ENCODE data around the gene WDR37.

The WDR37 gene

DNA sequence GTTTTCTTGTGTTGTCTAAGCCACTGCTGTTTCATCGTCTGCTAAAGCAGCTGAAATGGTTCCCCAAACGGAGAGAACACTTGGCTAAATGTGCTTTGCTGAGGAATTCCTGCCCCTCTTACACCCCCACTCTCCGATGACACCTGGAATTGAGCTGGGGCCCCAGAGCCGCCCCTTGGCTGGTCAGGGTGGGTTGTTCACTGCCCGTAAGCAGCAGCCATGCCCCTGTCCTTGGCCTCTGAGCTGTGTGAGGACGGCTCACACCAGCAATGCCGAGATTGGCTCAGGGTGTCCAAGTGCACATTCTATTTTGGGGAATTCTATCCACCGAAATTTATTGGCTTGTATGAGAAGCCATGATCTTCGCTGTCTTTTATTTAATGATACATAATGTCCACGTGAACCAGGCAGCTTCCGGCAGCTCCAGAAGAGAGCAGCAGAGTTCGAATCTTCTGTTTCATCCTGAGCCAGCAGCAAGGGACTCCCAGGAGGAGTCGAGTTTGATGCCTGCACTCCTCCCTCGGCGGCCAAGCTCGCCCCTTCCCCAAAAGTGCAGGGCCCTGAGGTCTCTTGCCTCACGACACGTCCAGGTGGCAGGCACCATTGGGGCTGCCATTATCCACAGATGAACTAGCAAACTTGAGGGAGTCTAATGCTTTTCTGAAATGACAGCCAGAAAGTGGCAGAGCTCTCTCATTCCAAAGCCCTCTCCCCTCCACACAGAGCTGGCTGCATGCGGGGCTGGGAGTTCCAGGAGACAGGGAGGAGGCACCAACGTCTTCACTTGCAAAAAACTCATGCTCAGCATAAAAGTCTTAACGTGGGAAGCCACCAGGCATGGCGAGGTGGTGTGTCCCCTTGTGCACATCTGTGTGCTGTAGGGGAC lies 114.0 kb downstream of the WDR37 start:
- Mint-ChIP-seq H3K36me3 (ENCODE audit: low read depth) (no peaks in the 10 kb centered on the region), H3K27ac (no peak overlapping the region), H3K4me3 (no peak overlapping the region), H3K27me3 (ENCODE audit: low read depth) (no peaks in the 10 kb centered on the region), H3K9me3 (no peaks in the 10 kb centered on the region), H3K4me1 (ENCODE audit: low read depth) (no peaks in the 10 kb centered on the region)

DNA sequence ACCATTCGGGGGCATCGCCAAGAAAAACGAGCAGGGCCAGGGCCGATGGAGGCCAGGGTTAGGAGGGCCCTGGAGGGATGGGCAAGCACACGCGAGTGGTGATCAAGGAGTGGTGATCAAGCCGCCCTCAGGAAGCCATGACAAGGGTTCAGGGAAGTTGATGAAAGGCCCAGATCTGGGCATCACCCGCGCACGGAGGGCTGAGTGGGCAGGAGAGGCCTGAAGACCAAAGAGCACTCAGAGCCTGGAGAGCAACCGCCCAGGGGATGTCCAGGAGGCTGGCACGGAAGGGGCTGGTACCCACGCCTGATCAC lies 114.6 kb downstream of the WDR37 start:
- Mint-ChIP-seq H3K27me3 (ENCODE audit: low read depth) (no peaks in the 10 kb centered on the region), H3K9me3 (no peaks in the 10 kb centered on the region), H3K4me3 (no peak overlapping the region), H3K36me3 (ENCODE audit: low read depth) (no peaks in the 10 kb centered on the region), H3K27ac (no peak overlapping the region), H3K4me1 (ENCODE audit: low read depth) (no peaks in the 10 kb centered on the region)

DNA sequence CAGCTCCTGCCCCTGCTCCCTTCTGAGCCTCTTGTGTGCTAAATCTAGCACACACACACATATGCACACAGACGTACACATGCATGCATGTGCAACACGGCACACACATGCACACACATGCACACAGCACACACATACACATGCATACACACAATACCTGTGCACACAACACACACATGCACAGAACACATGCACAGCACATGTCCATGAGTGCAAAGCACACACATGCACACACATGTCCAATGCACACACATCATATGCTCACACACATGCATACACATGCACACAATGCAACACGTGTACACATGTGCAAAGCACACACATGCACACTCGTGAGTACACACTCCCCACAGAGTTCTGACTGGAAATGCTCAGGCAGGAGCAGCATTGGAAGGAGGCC lies 115.0 kb downstream of the WDR37 start:
- Mint-ChIP-seq H3K27me3 (ENCODE audit: low read depth) (no peaks in the 10 kb centered on the region), H3K27ac (no peak overlapping the region), H3K9me3 (no peaks in the 10 kb centered on the region), H3K4me3 (no peak overlapping the region), H3K4me1 (ENCODE audit: low read depth) (no peaks in the 10 kb centered on the region), H3K36me3 (ENCODE audit: low read depth) (no peaks in the 10 kb centered on the region)

- no peak overlapping the region for H3K4me3 Mint-ChIP-seq
These were observed 115.4 kb downstream of the WDR37 start for GRCh38 chr10:1171586-1171985.

GRCh38 chr10:1172256-1172984 lies 116.2 kb downstream of the WDR37 start:
- H3K4me1 Mint-ChIP-seq (ENCODE audit: low read depth): no peaks in the 10 kb centered on the region
- H3K27me3 Mint-ChIP-seq (ENCODE audit: low read depth): no peaks in the 10 kb centered on the region
- no peak overlapping the region for H3K4me3 Mint-ChIP-seq
- no peak overlapping the region for H3K27ac Mint-ChIP-seq
- no peaks in the 10 kb centered on the region for H3K36me3 Mint-ChIP-seq (ENCODE audit: low read depth)
- H3K9me3 Mint-ChIP-seq: no peaks in the 10 kb centered on the region

More at GRCh38 chr10:1171586-1171985, 115.4 kb downstream of the WDR37 start:
- H3K27me3 Mint-ChIP-seq (ENCODE audit: low read depth): no peaks in the 10 kb centered on the region
- H3K9me3 Mint-ChIP-seq: no peaks in the 10 kb centered on the region
- no peaks in the 10 kb centered on the region for H3K4me1 Mint-ChIP-seq (ENCODE audit: low read depth)
- no peaks in the 10 kb centered on the region for H3K36me3 Mint-ChIP-seq (ENCODE audit: low read depth)
- H3K27ac Mint-ChIP-seq: no peak overlapping the region

DNA sequence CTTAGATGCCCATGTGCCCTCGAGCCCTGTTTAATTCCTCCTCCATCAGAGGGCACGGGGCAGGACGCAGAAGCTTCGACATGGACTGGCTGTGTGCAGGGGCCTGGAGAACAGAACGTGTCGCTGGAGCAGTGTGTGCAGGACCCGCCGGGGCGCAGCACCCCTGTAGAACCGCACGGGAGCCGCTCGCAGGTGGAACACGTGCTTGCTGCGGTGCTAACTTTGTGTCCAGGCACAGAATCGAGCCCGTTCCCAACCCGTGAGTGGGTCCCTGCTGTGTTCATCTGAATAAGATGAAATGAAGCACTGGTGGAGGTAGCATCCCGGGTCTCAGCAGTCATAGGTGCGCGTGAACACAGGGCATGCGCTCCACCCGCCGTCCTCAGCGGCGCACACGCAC lies 116.9 kb downstream of the WDR37 start:
- Mint-ChIP-seq H3K4me1 (ENCODE audit: low read depth) (no peaks in the 10 kb centered on the region), H3K27ac (no peak overlapping the region), H3K4me3 (no peak overlapping the region), H3K27me3 (ENCODE audit: low read depth) (no peaks in the 10 kb centered on the region), H3K36me3 (ENCODE audit: low read depth) (no peaks in the 10 kb centered on the region), H3K9me3 (no peaks in the 10 kb centered on the region)

- Mint-ChIP-seq H3K36me3 (ENCODE audit: low read depth) (no peaks in the 10 kb centered on the region), H3K9me3 (no peaks in the 10 kb centered on the region), H3K27me3 (ENCODE audit: low read depth) (no peaks in the 10 kb centered on the region), H3K4me3 (no peak overlapping the region), H3K27ac (no peak overlapping the region), H3K4me1 (ENCODE audit: low read depth) (no peaks in the 10 kb centered on the region)
These were observed 117.8 kb downstream of the WDR37 start for GRCh38 chr10:1174022-1174421.

GRCh38 chr10:1175956-1176565 lies 119.9 kb downstream of the WDR37 start:
- Mint-ChIP-seq H3K36me3 (ENCODE audit: low read depth) (no peaks in the 10 kb centered on the region), H3K4me1 (ENCODE audit: low read depth) (no peaks in the 10 kb centered on the region), H3K4me3 (no peak overlapping the region), H3K9me3 (no peaks in the 10 kb centered on the region), H3K27me3 (ENCODE audit: low read depth) (no peaks in the 10 kb centered on the region), H3K27ac (no peak overlapping the region)

- Mint-ChIP-seq H3K27me3 (ENCODE audit: low read depth) (no peaks in the 10 kb centered on the region), H3K9me3 (no peaks in the 10 kb centered on the region), H3K4me3 (no peak overlapping the region), H3K4me1 (ENCODE audit: low read depth) (no peaks in the 10 kb centered on the region), H3K27ac (no peak overlapping the region), H3K36me3 (ENCODE audit: low read depth) (no peaks in the 10 kb centered on the region)
These were observed 121.8 kb downstream of the WDR37 start for GRCh38 chr10:1177936-1178335.

DNA sequence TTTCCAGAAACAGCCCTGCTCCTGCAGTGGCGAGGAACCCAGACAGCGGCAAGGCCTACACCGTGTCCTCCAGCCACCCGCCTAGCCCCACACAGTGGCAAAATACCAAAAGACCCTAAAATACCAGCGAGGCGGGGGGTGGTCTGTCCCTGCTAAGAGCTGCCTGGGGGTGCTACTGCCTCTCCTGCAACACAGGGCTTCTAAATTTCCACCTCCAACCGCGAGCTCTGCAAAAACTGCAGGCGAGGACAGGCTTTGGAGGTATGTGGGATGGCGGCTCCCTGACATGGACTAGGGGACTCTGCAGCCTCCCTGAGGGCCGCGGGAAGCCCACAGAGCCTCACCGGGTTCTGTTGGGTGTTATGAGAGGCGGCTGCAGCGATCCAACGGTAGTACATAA lies 122.3 kb downstream of the WDR37 start:
- Mint-ChIP-seq H3K9me3 (no peaks in the 10 kb centered on the region), H3K27me3 (ENCODE audit: low read depth) (no peaks in the 10 kb centered on the region), H3K36me3 (ENCODE audit: low read depth) (no peaks in the 10 kb centered on the region), H3K4me1 (ENCODE audit: low read depth) (no peaks in the 10 kb centered on the region), H3K27ac (no peak overlapping the region), H3K4me3 (no peak overlapping the region)

DNA sequence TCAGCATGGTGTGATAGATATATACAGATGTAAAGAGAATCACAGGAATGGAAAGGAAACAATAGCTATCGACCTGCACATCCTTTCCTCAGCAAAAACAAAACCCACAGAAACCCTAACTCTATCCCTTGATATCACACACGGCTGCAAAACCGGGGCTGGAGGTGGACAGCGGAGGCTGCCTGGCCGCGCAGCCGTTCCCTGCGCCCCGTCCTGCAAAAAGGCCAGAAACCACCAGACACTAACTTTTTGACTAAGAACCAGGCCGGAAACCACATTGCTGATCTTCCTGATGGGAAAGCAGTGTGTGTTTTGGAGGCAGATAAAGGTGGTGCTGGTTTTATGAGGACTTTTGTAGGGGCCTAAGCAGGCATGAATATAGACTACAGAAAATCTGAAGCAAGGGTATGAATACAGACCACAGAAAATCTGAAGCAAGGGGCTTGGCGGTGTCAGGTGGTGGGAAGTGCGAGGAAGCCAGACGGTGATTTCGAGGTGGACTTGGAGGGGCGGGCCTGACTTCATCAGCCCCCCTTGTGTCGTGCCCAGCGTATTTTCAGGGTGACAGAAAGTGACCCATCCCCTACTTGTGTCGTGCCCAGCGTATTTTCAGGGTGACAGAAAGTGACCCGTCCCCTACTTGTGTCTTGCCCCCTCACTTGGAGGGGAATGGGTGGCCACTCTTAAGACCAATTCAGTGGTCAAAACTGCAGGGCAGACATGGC lies 123.3 kb downstream of the WDR37 start:
- H3K27me3 Mint-ChIP-seq (ENCODE audit: low read depth): no peaks in the 10 kb centered on the region
- H3K36me3 Mint-ChIP-seq (ENCODE audit: low read depth): no peaks in the 10 kb centered on the region
- no peaks in the 10 kb centered on the region for H3K4me1 Mint-ChIP-seq (ENCODE audit: low read depth)
- no peak overlapping the region for H3K4me3 Mint-ChIP-seq
- no peaks in the 10 kb centered on the region for H3K9me3 Mint-ChIP-seq
- no peak overlapping the region for H3K27ac Mint-ChIP-seq

DNA sequence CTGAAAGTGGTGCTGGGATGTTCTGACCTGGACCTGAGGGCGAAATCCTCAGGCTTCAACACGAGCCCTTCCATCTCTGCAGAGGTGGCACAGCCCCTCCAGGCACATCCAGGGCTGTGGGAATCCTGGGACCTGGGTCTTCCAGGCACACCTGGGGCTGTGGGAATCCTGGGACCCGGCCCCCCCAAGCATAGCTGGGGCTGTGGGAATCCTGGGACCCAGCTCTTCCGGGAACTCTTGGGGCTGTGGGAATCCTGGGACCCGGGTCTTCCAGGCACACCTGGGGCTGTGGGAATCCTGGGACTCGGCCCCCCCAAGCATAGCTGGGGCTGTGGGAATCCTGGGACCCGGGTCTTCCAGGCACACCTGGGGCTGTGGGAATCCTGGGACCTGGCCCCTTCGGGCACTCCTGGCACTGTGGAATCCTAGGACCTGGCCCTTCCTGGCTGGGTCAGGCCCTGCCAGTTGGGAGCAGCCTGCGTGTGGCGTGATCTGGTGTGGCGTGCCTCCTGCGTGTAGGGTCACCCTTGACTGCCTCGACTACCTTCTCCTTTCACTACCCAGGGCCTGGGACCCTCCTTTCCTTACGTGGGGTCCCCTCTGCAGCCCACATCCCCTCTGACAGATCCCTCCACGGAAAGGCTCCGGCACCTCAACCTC lies 124.0 kb downstream of the WDR37 start:
- H3K27ac Mint-ChIP-seq: no peak overlapping the region
- H3K4me3 Mint-ChIP-seq: no peak overlapping the region
- H3K36me3 Mint-ChIP-seq (ENCODE audit: low read depth): no peaks in the 10 kb centered on the region
- H3K27me3 Mint-ChIP-seq (ENCODE audit: low read depth): no peaks in the 10 kb centered on the region
- H3K9me3 Mint-ChIP-seq: no peaks in the 10 kb centered on the region
- no peaks in the 10 kb centered on the region for H3K4me1 Mint-ChIP-seq (ENCODE audit: low read depth)

- Mint-ChIP-seq H3K36me3 (ENCODE audit: low read depth) (no peaks in the 10 kb centered on the region), H3K4me3 (no peak overlapping the region), H3K4me1 (ENCODE audit: low read depth) (no peaks in the 10 kb centered on the region), H3K27ac (no peak overlapping the region), H3K9me3 (no peaks in the 10 kb centered on the region), H3K27me3 (ENCODE audit: low read depth) (no peaks in the 10 kb centered on the region)
These were observed 124.7 kb downstream of the WDR37 start for GRCh38 chr10:1180836-1181235.
